Measurements from ENCODE around the gene ACAP2.

- TF ChIP-seq POLR2A (IDR thresholded peaks at IDR 0.05) (no peak), CTCF (IDR thresholded peaks at IDR 0.05) (no peak), EP300 (IDR thresholded peaks at IDR 0.05) (no peak)
These were observed 140.4 kb downstream of the ACAP2 start for GRCh38 chr3:195302431-195302830.

Data from tibial nerve (tissue), 4 donors.